HL-60 (cell line): ENCODE results near the gene SMARCB1.

ENCODE experiments used
- POLR2AphosphoS5 ChIP-seq: IDR thresholded peaks from 2 replicates; pipeline ENCODE4 v1.6.1; 2012; ENCODE audit warnings: low read depth
- TF ChIP-seq, protein P1 (sequence below): IDR thresholded peaks from one replicate; pipeline ENCODE4 v1.5.1; 2011; ENCODE audit warnings: low read length, control low read depth, inconsistent platforms; ENCODE audit not compliant: insufficient read depth

DNA sequence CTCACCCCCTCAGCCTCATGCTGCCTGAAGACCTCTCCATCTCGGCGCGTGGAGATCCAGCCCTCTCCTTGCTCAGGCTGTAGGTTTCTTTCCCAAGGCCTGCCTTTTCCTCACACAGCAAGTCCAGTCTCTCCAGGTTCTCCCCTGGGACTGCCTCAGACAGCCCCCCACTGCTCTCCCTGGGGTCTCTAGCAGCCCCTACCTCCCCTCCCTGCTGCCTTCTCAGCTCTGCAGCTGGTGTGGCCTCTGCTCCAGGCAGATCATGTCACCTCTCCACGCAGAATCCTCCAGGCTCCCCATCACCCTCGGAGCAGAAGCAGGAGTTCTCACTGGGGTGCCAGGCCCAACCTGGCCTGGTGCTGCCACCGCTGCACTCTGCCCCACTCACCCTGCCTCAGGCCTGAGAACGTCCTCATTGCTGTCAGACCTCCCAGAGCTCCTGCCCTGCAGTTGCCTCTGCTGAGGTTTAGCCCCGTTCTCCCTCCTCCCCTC is 15.2 kb downstream of the SMARCB1 start:
- TF ChIP-seq, protein P1, sequence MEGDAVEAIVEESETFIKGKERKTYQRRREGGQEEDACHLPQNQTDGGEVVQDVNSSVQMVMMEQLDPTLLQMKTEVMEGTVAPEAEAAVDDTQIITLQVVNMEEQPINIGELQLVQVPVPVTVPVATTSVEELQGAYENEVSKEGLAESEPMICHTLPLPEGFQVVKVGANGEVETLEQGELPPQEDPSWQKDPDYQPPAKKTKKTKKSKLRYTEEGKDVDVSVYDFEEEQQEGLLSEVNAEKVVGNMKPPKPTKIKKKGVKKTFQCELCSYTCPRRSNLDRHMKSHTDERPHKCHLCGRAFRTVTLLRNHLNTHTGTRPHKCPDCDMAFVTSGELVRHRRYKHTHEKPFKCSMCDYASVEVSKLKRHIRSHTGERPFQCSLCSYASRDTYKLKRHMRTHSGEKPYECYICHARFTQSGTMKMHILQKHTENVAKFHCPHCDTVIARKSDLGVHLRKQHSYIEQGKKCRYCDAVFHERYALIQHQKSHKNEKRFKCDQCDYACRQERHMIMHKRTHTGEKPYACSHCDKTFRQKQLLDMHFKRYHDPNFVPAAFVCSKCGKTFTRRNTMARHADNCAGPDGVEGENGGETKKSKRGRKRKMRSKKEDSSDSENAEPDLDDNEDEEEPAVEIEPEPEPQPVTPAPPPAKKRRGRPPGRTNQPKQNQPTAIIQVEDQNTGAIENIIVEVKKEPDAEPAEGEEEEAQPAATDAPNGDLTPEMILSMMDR = no peak
- TF ChIP-seq POLR2AphosphoS5 = no peak
